ENCODE measurements around the gene PTK6. TPM values are rescaled to one million over a fixed set of nuclear protein-coding genes. Genes with fewer than 3 reads are reported as not detected.
A peak's percentile ranks its signal among the peaks of the same experiment; 100 is the strongest.
"Not testable (repeated sequence)": the region's sequence is repeated elsewhere in the genome, so short reads cannot be mapped to it uniquely, and the experiment has no call there.

PTK6 gene
- total RNA-seq, 4 donors from 2014 or later = 90.5 to 147 (median 103) TPM

DNA sequence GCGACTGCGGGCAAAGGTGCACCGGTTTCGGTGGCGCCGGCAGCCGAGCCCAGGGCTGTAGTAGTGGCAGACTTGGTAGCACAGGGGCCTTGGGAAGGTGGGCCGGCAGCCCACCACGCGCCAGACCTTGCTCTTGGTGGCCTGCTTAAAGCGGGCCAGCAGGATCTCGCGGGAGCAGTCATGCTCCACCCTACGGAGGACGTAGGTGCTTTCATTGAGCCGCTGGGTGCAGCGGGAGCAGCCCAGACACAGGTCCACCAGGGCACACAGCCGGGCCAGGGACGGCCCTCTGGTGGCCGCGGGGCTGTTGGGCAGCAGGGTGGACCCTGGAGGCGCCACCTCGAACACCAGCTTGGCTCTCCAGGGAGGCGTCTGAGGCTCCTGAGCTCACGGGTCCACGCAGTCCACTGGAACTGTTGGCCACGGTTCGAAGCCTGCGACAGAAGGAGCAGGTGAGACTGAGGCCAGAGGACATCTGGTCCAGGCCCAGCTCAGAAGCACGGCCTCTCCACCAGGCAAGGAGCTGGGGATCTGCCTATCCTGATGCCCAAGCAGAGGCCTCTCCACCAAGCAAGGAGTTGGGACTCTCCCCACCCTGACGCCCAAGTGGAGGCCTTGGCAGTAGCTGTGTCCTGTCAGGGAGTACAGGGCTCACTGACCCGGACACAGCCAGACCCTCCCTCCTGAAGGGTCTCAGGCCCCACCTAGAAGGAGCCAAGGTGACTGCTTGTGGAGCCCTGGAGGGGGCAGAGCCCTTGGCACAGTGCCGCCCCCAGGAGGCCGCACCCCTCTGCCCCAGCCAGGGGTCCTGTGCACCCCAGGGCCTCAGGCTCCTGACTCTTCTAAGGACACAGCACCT, 35.8 kb upstream of the PTK6 start:
- Histone ChIP-seq H3K27ac (peak overlapping the region; percentile 81 to 92 (median 89)), H3K4me1 (peaks cover 6 to 20% (median 16%) of the 10 kb centered on the region in 4 donors), H3K9me3 (no peaks in the 10 kb centered on the region), H3K36me3 (no peaks in the 10 kb centered on the region), H3K4me3 (peak overlapping the region; percentile 85 to 98 (median 94)), H3K27me3 (peaks cover 14% of the 10 kb centered on the region)
- WGBS, 2 donors (ENCODE audit: low coverage in 1 of 2) = 81 to 100% methylated on average over 4 to 24 of the region's 34 CpGs
- DNase-seq = no peak
- intact Hi-C loops (cut with DNase I; ENCODE audit: low total_unique reads) = no loop called here
- TF ChIP-seq POLR2AphosphoS5 (IDR thresholded peaks at IDR 0.05) (no peak), POLR2A (IDR thresholded peaks at IDR 0.05) (no peak), EP300 (IDR thresholded peaks at IDR 0.05; ENCODE audit: low read depth) (no peak)
- TF ChIP-seq, protein P1, sequence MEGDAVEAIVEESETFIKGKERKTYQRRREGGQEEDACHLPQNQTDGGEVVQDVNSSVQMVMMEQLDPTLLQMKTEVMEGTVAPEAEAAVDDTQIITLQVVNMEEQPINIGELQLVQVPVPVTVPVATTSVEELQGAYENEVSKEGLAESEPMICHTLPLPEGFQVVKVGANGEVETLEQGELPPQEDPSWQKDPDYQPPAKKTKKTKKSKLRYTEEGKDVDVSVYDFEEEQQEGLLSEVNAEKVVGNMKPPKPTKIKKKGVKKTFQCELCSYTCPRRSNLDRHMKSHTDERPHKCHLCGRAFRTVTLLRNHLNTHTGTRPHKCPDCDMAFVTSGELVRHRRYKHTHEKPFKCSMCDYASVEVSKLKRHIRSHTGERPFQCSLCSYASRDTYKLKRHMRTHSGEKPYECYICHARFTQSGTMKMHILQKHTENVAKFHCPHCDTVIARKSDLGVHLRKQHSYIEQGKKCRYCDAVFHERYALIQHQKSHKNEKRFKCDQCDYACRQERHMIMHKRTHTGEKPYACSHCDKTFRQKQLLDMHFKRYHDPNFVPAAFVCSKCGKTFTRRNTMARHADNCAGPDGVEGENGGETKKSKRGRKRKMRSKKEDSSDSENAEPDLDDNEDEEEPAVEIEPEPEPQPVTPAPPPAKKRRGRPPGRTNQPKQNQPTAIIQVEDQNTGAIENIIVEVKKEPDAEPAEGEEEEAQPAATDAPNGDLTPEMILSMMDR (IDR thresholded peaks at IDR 0.05) = no peak
- in situ Hi-C loops (cut with MboI; ENCODE audit: low pct_ligation_motif_present in 1 of 4, low pct_unique_long_range_greater_than_20kb in 1 of 4, low sequenced_read_pairs in 3 of 4) = no loop called here

DNA sequence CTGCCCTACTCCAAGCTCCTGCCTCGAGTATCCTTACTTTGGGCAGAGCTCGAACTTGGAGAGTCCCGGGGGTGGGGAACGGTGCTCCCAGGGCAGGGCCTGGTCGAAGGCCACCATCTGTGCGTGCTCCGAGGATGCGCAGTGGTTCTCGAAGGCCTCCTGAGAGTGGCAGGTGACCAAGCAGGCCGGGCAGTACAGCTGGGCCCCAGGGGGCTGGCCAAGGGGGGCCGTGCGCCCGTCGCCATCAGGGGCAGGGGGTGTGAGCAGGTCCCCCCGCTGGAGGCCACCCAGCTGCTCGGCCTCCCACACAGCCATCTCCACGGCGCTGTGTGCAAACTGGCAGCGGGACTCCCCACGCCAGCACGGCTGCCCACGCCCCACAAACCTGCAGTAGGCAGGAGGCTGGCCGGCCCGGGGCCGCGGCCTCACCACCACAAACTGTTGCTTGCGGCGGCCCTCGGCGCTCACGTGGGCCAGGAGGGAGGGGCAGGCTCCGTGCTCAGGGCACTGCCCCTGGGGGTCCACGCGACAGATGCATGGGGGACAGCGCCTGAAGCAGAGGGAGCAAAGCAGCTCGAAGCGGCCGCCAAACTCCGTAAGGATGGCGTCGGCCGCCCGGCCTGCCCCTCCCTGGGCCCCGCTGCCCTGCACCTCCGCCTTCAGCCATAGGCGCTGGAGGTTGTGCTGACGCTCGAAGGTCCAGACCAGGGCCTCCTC, 35.1 kb upstream of the PTK6 start:
- intact Hi-C loops (cut with DNase I; ENCODE audit: low total_unique reads) (no loop called here), in situ Hi-C loops (cut with MboI; ENCODE audit: low pct_ligation_motif_present in 1 of 4, low pct_unique_long_range_greater_than_20kb in 1 of 4, low sequenced_read_pairs in 3 of 4) (no loop called here)
- 91% methylated on average over 30 of the region's 48 CpGs; no CpG with 5 or more reads in 1 of the 2 donors for WGBS, 2 donors (ENCODE audit: low coverage in 1 of 2)
- Histone ChIP-seq H3K9me3 (no peaks in the 10 kb centered on the region), H3K27ac (no peak overlapping the region), H3K4me3 (no peak overlapping the region), H3K4me1 (peaks cover 6 to 20% (median 16%) of the 10 kb centered on the region in 4 donors), H3K27me3 (peaks cover 10% of the 10 kb centered on the region), H3K36me3 (no peaks in the 10 kb centered on the region)
- DNase-seq = no peak
- TF ChIP-seq POLR2A (IDR thresholded peaks at IDR 0.05) (no peak), EP300 (IDR thresholded peaks at IDR 0.05; ENCODE audit: low read depth) (no peak), POLR2AphosphoS5 (IDR thresholded peaks at IDR 0.05) (no peak)
- TF ChIP-seq, protein P1 (IDR thresholded peaks at IDR 0.05) = no peak

DNA sequence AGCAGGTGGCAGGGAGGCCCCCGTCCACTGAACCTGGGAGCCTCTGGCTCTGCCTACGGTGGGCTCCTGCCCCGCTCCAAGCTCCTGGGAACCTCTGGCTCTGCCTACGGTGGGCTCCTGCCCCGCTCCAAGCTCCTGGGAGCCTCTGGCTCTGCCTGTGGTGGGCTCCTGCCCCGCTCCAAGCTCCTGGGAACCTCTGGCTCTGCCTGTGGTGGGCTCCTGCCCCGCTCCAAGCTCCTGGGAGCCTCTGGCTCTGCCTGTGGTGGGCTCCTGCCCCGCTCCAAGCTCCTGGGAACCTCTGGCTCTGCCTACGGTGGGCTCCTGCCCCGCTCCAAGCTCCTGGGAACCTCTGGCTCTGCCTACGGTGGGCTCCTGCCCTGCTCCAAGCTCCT, 33.9 kb upstream of the PTK6 start:
- H3K27me3 ChIP-seq; H3K27ac ChIP-seq; in situ Hi-C loops (cut with MboI; ENCODE audit: low pct_ligation_motif_present in 1 of 4, low pct_unique_long_range_greater_than_20kb in 1 of 4, low sequenced_read_pairs in 3 of 4); H3K36me3 ChIP-seq; intact Hi-C loops (cut with DNase I; ENCODE audit: low total_unique reads); H3K4me3 ChIP-seq; H3K9me3 ChIP-seq; DNase-seq: not testable (repeated sequence)
- 88% methylated on average over 5 of the region's 11 CpGs; no CpG with 5 or more reads in 1 of the 2 donors for WGBS, 2 donors (ENCODE audit: low coverage in 1 of 2)
- peaks cover 6 to 20% (median 16%) of the 10 kb centered on the region in 4 donors for H3K4me1 ChIP-seq

DNA sequence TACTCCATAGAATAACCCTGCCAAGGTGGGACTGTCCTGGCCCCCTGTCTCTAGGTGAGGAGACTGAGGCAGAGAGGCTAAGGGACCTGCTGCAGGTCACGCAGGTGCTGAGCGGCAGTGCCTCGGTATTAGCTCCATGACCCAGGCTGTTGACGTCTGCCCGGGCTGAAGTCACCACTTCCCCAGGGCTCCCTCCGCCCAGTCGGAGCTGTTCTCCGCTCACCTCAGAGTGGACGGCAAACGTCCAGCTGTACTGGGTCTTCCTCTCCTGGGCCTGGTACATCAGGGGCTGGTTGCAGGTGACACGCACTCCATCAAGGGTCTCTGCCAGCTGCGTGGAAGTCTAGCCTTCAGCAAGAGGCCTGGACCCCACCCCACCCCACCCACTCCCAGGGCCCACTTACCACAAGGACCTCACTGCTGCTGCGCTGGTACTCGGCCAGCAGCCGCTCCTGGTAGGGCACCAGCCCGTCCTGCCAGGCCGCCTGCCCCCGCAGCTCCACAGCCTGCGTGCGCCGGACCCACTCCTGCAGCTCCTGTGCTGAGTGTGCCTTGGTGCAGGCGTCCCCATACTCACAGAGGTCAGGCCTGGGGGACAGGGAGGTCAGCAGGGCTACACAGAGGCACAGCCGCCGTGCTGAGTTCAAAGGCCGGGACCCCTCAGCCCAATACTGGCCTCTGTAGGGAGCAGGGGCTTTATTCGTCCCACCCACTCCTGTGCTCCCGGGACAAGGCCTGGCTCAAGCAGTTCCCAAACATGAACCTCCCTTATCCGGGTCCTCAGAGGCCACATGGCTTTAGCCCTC, 33.3 kb upstream of the PTK6 start:
- WGBS, 2 donors (ENCODE audit: low coverage in 1 of 2) = 92% methylated on average over 20 of the region's 28 CpGs; no CpG with 5 or more reads in 1 of the 2 donors
- Histone ChIP-seq H3K9me3 (no peaks in the 10 kb centered on the region), H3K27me3 (no peaks in the 10 kb centered on the region), H3K4me1 (peaks cover 6 to 20% (median 16%) of the 10 kb centered on the region in 4 donors), H3K27ac (no peak overlapping the region), H3K36me3 (no peaks in the 10 kb centered on the region), H3K4me3 (no peak overlapping the region)
- no peak for DNase-seq
- intact Hi-C loops (cut with DNase I; ENCODE audit: low total_unique reads) (no loop called here), in situ Hi-C loops (cut with MboI; ENCODE audit: low pct_ligation_motif_present in 1 of 4, low pct_unique_long_range_greater_than_20kb in 1 of 4, low sequenced_read_pairs in 3 of 4) (no loop called here)
- no peak for TF ChIP-seq POLR2AphosphoS5 (IDR thresholded peaks at IDR 0.05)
- TF ChIP-seq EP300 (IDR thresholded peaks at IDR 0.05; ENCODE audit: low read depth) = no peak
- no peak for TF ChIP-seq POLR2A (IDR thresholded peaks at IDR 0.05)
- TF ChIP-seq, protein P1 (IDR thresholded peaks at IDR 0.05) = no peak

All from transverse colon (tissue), 4 donors.